Measurements from ENCODE around the gene JOSD2.

Gene JOSD2

DNA sequence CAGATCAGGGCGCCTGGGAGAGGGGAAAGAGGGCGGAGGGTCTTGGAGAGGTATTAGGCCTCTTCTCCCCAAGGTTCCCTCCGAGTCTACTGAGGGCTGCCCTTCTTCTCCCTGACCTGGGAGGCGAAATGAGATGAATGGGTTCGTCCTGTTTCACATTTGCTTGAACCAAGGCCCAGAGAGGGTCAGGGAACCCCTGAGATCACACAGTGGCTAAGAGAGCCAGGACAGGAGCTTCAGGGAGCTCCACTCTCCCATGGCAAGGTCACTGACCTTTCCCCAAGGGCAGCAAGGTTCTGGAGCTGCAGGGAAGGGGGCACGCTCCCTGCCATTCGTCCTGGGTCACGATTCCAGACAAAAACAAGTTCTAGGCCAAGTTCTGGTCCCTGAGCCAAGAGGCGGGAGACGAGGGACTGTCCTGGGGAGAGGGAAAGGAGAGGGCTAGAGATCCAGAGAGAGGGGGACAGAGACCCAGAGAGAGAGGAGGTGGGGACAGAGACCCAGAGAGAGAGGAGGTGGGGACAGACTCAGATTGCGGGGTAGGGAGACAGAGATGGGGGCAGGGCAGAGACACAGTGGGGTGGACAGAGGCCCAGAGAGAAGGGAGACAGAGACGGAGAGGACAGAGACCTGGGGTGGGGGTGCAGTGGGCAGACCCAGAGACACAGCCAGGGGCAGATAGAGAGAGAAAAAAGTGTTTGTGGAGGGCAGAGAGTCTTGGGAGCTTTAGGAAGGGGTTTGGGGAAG lies 2.2 kb upstream of the JOSD2 start:
- ATAC-seq (no peak), DNase-seq (no peak)

DNA sequence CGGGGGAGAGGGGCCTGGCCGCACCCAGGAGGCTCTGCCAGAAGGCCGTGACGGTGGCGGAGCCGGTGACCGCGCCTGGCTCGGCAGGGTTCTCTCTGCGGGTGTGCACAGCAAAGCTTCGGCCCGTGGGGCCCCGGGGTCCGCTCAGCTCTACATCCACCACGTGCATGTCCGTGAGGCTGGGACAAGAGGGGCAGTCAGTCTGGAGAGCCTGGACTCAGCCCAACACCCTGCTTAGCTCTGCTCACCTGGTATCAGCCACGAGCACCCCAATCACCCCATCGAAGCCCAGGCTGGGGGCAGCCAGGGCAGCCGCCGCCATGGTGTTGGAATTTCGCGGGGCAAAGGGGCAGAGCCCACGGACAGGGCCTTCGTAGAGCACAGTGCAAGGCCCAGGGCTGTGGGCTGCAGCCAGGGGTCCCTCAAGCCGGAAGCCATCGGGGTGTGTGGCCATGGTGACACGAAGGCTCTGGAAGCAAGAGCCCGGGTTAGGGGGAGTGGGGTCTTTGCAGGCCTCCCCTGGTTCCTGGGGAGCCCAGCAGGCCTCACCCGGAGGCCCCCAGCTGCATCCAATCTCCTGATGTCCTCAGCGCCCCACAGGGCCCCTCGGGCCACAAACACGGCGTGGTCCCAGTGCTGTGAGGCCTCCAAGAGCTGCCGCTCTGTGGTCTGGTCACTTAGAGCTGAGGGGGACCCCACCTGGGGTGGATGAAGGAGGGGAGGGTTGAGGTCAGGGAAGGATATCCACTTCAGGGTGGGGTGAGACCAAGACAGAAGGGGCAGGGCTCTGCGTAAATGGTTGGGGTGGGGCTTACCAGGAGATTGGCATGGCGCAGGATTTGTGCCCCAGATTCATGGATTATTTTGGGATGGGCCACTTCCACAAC lies 1.4 kb upstream of the JOSD2 start:
- DNase-seq (no peak), ATAC-seq (no peak)

DNA sequence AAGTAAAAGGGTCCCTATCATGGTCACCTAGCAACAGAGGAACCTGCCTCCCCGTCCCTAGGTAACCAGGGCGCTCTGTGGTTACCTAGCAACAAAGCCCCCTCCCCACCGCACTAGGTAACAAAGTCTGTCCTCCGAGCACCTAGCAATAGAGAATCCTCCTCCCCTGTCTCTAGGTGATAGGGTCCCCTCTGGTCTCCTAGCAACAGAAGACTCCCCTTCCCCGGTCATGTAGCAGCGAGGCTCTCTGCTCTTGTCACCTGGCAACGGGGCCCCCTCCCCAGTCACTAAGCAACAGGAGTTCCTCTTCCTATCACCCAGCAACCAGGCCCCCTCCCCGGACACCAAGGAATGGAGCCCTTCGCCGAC lies 307 bp downstream of the JOSD2 start:
- ATAC-seq (no peak), DNase-seq (no peak)

DNA sequence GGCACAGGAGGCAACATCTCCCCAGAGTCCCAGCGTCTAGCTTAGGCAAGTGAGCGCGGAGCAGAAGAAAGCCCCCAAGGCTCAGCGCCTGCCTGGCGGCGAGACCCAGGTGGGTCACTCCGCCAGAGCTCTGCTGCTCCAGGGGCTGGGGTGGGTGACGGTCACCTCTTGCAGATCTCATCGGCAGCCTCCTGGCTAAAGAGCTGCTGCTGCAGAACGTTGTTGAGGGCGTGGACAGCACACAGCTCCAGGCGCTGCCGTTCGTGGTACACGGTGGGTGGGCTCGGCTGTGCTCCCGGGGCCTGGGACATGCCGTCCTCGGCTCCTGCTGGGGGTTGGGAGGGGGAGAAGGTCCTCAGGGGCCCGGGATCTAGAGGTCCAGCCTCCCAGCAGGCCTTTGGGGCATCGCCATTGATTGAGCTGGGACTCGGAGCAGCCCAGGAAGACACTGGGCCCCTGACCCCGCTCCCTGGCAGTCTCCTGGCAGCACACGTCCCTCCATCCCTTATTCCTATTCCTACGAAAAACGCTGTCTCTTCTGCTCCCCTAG lies 795 bp downstream of the JOSD2 start:
- DNase-seq (no peak), ATAC-seq (no peak)

DNA sequence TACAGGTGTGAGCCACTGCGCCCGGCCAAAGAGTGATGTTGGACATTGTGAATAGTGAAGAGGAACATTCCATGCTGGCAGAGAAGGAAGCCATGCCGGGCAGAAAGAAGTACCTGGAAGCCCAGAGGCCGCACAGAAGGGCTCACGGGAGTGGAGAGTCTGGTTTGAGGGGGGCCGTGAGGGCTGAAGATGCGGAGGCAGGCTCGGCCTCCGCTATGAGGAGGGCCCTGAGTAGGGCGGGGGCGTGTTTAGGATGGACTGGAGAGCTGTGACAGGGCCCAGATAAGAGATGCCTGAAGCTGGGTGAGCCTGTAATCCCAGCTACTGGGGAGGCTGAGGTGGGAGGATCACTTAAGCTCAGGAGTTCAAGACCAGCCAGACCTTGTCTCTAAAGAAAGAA lies 1.6 kb downstream of the JOSD2 start:
- DNase-seq = no peak
- ATAC-seq = no peak

DNA sequence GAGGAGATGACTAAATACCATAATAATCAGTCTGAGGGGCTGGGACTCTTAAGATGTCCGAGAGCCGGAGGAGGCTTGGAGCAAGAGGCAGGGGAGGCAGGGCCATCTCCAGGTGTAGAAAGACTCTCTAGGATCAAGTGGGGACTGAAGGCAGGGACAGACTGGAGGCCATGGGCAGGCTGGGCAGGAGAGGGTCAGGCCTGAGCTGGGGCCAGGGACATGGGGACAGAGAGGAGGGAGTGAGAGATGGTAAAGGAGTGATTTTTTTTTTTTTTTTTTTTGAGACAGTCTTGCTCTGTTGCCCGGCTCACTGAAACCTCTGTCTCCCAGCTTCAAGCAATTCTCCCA lies 2.2 kb downstream of the JOSD2 start:
- ATAC-seq (no peak), DNase-seq (no peak)

DNA sequence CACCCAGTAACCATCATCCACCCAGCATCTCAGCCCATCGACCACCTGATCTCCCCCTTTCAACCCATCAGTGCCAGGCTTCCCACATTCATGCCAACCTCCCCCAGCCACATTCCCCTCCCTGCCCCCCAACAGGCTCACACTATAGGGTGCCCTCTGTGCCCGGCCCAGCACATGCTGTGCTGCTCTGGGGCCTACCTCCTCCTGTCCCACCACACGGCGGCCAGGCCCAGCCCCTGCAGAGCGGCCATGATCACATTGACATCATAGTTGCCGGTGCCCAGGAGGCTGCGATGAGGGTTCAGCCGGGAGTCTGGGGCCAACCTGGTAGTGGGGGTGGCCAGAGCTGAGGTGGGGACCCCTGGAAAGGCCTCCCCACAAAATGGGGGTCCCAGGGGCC lies 3.6 kb downstream of the JOSD2 start:
- ATAC-seq = no peak

DNA sequence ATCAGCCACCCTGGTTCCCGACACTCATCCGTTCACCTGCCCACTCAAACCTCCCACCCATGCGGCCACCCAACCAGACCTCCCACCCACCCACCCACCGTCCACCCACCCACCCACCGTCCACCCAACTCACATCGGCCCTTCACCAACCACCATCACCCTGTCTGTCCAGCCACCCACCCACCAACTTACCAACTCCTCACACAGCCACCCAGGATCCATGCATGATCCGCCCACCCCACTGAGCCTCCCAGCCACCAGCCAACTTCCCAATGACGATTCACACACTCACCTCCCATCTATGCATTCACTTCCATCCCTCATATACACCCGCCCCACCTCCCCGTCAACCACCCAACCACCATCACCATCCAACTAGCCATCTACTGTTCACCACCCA lies 4.3 kb downstream of the JOSD2 start:
- DNase-seq (no peak), ATAC-seq (no peak)

More for the DNA sequence above, 3.6 kb downstream of the JOSD2 start:
- no peak for DNase-seq

DNA sequence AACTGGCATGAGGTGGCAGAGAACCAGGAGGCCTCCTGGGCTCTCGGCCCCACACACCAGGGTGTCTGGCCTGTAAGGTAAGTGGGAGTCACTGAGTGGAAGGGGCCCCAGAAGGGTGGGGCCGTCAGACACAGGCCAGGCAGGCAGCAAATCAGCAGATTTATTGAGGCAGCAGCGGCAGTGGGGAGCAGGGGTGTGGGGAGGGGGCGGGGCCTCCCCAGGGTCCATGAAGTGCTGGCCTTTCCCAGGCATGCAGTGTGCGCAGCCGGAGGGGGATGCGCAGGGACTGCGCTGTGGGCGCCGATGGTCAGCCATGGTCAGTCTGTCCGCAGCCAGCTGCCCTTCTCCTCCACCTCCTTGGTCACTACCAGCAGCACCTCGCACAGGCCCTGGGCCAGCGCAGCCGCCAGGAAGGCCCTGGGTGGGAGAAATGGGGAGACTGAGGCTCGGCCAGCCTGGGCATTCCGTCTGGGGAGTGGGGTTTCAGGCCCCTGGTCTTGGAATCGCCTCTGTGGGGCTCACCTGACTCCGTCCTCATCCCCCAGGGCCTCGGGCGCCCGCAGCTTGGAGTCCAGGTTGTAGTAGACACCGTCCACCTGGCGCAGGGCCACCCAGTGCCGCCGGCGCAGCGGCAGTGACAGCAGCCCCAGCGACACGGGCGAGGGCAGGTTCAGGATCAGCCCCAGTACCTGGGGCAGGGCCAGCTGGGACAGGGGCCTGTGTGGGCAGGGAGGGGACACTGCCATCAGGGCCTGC lies 5.0 kb downstream of the JOSD2 start:
- DNase-seq = no peak
- no peak for ATAC-seq

DNA sequence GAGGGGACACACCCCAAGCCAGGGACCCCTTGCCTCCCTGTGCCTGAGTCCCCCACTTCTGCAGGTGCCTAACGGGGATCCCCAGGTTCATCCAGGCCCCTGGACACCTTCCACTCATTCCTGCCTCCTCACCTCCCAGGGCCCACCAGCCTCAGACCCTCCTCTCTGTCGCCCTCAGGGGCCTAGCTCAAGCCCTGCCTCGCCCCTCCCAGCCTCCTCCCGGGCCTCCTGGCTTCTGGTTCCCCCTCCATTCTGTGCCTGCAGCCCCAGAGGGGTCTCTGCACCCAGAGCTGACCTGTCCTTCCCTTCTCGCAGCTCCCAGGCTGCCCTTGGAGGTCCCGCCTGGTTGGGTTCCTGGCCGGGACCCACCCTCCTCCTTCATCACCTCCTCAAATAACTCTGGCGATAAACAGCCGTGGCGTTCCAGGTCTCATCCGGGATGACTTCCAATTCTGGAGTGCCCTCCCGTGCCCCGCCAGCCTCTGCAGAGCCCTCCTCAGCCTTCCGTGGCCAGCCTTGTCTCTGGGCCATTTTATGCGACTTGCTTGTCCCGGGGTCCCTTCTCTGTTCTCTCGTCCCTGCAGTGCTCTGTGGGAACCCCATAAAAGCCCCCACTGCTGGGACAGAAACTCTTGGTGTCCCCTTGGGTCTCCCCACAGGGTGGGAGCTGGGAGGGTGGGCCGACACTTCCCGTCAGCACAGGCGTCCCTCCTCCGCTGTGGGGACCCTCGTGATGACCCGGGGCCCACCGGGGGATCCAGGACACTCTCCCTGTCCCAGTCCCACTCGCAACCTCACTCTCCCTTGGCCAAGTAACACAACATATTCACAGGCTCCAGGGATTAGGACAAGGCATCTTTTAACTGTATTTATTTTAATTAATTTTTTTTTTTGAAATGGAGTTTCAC lies 9.2 kb downstream of the JOSD2 start:
- ATAC-seq (no peak), DNase-seq (no peak)

DNA sequence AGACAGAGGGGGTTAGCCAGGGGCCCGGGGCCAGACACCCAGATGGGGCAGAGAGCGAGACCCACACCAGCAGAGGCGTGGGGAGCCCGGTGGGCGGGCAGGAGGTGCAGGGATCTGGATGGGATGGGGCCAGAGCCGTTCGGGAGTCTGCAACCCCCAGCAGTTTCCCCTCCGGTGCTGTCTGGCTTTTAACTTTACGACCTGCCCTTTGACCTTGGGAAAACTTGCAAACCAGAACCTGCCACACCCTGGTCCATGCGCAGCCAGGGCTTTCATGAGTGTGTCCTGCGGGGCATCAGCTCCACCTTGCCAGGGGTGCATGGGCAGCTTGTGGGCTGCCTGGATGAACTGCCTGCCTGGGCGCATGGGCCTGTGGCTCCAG lies 9.8 kb downstream of the JOSD2 start:
- ATAC-seq (no peak), DNase-seq (no peak)

DNA sequence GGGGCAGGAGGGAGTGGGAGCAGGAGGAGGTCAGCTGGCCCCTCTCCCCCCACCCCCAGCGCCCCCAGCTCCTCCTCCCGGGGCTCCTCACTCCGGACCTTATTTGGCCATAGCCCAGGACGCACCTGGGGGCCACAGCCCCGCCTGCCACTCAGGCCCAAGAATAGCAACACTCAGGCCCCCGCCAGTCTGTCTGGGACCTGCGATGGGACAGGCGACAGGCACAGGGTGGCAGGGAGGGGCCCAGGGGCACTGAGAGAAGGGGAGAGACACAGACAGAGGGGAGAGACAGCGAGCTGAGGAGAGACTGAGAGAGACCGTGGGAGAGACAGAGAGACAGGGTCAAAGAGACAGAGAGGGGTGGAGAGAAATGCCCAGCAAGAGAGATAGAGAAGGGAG lies 10.2 kb downstream of the JOSD2 start:
- ATAC-seq = no peak
- DNase-seq = no peak

DNA sequence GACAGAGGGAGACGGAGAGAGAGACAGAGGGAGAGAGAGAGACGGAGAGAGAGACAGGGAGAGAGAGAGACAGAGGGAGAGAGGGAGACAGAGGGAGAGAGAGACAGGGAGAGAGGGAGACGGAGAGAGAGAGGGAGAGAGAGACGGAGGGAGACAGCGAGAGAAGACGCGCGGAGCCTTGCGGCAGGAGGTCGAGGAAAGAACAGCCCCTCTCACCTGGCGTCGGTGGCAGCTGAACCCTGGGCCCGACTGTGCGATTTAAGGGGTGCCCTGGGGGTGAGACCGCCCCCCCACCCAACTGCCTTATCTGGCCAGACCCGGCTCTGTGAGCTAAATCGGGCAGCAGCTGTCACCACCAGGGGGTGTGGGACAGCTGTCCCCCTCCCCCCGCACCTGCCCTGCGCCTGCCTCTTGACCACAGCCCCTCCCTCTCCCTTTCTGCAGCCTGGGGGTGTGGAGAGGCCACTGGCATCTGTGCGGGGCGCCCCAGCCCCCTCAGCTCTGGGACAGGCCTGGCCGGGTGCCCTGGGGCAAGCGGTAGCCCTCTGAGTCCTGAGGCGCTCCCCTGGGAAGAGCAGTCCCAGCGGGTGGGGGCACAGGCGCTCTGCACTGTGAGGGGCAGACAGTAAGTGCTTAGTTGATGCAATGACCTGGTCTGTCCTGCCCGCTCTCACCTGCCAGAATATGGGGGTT lies 10.8 kb downstream of the JOSD2 start:
- ATAC-seq (peak; percentile 45), DNase-seq (no peak)

DNA sequence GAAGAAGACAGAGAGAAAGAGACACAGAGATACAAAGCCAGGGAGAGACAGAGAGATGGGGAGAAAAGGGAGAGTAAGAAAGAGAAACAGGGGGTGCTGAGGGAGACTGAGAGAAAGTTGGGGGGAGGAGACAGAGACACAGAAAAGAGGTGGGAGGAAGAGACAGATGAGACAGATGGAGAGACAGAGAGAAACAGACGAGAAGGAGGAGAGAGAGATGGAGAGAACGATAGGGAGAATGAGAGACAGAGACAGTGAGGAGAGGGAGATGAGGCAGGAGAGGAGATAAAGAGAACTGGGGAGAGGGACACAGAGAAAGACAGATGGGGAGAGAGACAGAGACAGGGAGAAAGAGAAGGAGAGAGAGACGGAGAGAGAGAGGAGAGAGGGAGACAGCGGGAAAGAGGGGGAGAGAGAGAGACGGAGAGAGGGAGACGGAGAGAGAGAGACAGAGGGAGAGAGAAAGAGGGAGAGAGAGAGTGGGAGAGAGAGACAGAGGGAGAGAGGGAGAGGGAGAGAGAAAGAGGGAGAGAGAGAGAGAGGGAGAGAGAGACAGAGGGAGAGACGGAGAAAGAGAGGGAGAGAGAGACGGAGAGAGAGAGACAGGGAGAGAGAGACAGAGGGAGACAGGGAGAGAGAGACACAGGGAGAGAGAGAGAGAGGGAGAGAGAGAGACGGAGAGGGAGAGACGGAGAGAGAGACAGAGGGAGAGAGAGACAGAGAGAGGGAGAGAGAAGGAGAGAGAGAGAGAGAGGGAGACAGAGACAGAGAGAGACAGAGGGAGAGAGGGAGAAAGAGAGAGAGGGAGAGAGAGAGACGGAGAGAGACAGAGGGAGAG lies 12.6 kb downstream of the JOSD2 start:
- ATAC-seq (no peak), DNase-seq (no peak)

DNA sequence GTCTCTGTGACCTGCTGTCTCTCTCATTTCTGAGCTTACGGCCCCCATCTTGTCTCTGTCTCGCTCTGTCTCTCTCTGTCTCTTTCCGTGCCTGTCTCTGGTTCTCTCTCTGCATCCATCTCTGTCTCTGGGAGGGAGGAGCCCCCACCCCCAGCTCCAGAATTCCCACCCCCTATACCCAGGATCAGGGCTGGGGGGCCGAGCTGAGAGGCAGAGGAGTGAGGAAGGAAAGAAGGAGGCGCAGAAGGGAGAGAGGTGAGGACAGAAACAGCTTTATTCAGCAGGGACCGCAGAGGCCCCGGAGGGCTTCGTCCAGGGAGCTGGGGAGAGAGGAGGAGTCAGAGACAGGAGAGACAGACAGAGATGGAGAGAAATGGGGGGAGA lies 14.0 kb downstream of the JOSD2 start:
- no peak for DNase-seq
- ATAC-seq = no peak

DNA sequence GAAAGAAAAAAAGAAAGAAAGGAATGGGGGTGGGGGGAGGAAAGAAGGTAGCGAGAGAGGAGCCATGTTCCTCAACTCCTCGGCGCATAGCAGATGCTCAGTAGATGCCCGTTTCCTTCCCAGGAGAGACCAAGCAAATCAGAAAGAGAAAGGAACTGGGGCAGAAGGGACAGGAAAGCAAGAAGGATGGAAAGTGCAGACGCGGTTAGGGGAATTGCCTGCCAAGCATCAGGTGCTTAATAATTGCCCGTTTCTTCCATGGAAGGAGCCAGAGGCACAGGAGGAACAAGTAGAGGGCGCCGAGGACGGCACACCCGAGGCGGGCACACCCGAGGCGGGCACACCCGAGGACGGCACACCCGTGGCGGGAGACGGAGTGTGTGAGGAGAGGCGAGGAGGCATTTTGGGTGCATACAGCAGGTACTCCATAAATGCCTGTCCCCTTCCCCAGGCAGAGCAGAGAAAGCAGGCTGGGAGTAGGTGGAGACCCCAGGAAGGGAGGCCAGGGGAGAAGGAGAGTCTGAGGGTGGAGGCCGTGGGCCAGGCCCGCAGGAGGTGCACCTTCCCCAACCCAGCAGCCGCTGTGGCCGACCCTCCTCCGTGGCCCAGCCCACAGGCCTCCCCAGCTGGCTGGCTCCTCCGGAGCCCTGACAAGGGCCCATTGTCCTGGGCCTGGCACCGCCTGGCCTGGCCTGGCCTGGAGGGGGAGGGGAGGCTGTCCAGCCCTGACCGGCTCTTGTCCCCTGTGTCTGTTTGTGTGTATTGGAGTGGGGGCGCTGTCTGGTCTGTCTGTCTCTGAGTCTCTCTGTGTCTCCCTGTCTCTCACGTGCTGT lies 14.6 kb downstream of the JOSD2 start:
- ATAC-seq = no peak
- DNase-seq = no peak

DNA sequence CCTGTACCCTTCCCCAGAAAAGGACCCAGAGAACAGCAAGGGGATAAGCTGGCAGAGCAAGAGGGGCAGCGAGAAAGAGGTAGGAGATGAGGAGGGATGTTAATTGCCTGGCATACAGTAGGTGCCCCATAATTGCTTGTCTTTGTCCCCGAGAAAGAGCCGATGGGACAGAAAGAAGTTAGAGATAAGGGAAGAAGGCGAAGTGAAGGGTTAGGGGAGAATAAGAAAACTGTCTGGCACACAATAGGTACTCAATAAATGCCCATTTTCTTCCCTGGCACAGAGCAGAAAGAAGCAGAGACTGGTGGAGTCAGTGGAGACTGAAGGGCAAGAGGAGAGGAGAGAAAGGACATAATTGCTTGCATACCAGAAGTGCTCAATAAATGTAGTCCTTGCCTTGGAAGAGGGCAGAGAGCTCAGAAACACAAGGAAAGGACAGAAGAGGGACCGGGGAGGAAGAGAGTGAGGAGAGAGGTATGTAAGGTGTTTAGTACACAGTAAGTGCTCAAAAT lies 15.9 kb downstream of the JOSD2 start:
- ATAC-seq (no peak), DNase-seq (no peak)

DNA sequence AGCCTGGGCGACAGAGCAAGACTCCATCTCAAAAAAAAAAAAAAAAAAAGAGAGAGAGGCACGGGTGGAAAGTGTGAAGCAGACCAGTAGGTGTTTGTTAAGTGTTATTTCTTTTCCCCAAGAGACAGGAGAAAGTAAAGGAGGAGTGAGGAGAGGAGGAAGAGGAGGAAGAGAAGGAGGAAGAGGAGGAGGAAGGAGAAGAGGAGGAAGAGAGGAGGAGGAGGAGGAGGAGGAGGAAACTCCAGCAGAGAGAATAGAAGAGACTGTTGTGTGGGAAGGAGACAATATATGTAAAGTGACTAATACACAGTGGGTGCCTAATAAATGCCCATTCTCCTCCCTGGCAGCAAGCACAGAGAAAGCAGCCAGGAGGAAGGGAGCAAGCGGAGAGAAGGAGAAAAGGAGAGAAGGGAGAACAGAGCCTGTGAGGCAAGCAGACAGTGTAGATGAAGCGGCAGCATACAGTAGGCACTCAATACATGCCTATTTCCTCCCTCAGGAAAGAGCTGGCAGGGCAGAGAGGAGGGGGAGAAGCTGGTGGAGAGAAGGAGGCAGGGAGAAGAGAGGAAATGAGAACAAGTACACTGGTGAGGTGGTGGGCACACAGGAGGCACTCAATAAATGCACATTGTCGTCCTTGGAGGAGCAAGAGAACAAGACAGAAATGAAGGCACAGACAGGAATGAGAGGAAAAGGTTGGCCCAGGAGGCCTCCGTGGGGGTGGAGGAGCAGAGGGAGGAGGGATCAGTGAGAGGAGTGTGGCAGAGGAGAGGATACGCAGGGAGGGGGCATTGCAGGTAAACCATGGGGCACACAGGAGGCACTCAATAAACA lies 16.6 kb downstream of the JOSD2 start:
- DNase-seq (no peak), ATAC-seq (no peak)
